ENCODE measurements around the gene ATAD5.
"Not testable (repeated sequence)": the region's sequence is repeated elsewhere in the genome, so short reads cannot be mapped to it uniquely, and the experiment has no call there.

Gene ATAD5

GRCh38 chr17:30917050-30917449, 85.3 kb downstream of the ATAD5 start:
- no peak for DNase-seq

DNA sequence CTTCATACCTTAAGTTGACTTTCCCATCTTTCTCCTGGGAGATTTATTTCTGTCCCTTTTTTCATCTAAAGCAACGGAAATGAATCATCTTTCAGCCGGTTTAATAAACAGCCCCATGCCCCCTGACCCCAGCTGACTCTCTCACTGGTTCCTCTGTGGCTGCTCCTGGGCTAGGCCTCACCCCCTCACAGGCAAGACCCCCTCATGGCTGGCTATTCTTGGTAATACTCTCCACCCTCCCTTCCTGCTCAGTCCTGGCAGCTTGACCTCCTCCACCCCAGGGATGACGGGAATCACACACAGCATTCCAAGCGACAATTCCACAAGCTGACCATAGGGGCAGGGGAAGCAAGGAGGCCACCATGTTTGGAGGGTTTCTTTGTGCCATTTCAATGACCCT, 88.5 kb downstream of the ATAD5 start:
- no peak for DNase-seq

- DNase-seq, result no peak
Measured at GRCh38 chr17:30920683-30921543, 89.1 kb downstream of the ATAD5 start.

GRCh38 chr17:30921544-30922196, 89.9 kb downstream of the ATAD5 start, which contains the start of gene ADAP2:
TSS of gene ADAP2 (plus strand) at chr17:30921945. CDS start at chr17:30922015, 70 bp downstream.
- no peak for DNase-seq

- DNase-seq, result peak; percentile 56
Measured at GRCh38 chr17:30922235-30923030, 90.7 kb downstream of the ATAD5 start.

DNA sequence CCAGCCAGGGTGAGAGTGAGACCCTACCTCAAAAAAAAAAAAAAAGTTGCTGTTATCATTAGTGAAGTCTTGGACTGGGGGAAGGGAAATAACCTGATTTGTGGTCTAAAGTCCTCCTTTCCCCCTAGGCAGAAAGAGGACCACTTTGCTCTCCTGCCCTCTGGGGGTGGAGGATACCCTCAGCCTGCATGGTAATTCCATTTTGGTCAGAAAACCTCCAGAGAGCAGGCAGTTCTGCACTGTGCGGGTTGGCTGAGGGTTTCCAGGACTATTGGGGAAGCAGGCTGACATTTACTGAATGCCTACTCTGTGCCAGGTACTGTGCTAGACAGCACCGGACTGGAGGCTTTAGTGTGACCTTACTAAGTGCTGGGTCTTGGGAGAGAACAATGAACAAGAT, 92.6 kb downstream of the ATAD5 start:
- no peak for DNase-seq

DNA sequence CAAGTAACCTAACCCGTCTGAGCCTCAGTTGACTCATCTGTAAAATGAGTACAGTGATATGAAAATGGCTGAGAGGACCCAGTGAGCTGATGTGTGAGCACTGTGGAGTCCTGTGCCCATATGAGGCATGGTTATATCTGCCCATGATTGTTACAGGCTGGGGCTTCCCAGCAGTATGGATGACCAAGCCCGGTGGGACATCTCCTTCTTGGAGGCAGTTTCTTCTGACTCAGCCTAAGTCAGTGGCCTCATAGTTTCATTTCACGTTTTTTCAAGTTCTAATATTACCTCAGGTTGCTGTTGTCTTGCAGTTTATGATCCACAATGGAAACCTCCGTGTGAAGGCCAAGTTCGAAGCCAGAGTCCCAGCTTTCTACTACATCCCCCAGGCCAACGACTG, 94.8 kb downstream of the ATAD5 start:
- no peak for DNase-seq

DNA sequence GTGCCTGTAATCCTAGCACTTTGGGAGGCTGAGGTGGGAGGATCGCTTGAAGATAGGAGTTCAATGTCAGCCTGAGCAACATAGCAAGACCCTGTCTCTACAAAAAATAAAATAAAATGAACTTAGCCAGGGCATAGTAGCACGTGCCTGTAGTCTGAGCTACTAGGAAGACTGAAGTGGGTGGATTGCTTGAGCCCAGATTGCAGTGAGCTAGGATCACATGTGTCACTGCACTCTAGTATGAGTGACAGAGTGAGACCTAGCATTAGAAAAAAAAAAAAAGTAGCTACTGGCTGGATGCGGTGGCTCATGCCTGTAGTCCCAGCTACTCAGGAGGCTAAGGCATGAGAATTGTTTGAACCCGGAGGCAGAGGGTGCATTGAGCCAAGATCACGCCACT, 96.0 kb downstream of the ATAD5 start:
- no peak for DNase-seq

- no peak for DNase-seq
Measured at GRCh38 chr17:30928584-30928983, 96.8 kb downstream of the ATAD5 start.

DNA sequence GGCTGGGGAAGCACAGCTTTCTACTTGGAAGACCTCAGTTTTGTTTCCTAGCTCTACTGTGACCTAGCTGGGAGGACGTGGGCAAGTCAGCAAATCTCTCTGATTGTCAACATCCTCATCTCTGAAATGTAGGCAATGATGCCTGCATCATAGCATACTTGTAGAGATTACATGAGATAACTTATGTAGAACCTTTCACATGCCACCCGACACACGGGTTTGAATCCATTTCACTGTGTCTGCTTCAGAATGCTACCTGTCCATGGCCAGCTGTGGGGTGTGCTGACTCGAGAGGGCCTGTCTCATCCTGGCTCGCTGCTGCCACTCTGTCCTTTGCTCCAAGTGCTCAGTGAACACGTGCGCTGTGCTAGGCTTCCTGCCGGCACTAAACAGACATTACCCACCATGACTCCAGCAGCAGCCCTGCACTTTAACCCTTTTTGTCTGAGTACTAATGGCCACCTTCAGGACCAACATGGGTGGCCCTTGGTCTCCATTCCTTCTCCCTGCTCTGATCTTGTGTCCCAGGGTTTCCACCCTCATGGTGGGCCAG, 97.4 kb downstream of the ATAD5 start:
- no peak for DNase-seq

DNA sequence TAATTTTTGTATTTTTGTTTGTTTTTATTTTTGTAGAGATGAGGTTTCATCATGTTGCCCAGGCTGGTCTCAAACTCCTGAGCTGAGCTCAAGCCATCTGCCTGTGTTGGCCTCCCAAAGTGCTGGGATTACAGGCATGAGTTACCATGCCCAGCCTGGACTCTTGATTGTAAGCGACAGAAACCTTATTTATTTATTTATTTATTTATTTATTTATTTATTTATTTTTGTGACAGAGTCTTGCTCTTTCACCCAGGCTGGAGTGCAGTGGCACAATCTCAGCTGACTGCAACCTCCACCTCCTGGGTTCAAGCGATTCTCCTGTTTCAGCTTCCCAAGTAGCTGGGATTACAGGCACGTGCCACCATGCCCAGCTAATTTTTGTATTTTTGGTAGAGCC, 98.1 kb downstream of the ATAD5 start:
- DNase-seq, result not testable (repeated sequence)

DNA sequence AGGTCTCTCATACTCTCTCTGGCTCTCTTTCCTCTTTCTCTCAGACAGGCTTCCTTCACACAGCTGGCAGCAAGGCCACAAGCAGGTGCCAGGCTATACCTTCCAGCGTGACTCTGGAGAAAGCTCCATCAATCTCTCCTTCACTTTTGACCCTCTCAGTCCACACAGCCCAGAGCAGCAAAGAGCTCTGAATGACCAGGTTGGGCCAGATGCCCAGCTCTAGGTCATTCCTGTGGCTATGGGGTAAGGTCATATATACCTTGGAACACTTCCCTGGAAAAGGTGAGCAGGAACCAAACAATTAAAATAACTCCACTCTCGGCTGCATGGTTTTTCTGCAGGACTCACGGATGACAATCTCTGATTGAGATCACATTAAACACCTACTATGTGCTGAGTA, 98.7 kb downstream of the ATAD5 start:
- DNase-seq, result no peak

GRCh38 chr17:30931582-30931981, 99.8 kb downstream of the ATAD5 start:
- DNase-seq, result not testable (repeated sequence)

DNA sequence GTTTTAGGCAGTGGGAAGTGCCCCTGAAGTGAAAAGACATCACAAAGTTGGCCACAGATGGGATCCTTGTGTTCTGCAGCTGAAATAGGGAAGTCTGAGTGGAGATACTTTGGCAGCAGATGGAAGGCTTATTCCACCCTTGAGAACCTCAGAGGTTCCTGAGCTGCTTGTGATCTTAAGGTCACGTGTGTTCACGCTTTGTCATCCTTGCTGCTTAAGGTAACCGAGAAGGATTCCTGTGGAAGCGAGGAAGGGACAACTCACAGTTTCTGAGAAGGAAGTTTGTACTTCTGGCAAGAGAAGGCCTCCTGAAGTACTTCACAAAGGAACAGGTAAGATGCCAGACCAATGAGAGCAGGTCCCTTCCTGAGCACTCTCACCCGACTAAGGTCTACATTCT, 102.2 kb downstream of the ATAD5 start:
- no peak for DNase-seq

GRCh38 chr17:30939051-30939689, 107.4 kb downstream of the ATAD5 start:
- no peak for DNase-seq

DNA sequence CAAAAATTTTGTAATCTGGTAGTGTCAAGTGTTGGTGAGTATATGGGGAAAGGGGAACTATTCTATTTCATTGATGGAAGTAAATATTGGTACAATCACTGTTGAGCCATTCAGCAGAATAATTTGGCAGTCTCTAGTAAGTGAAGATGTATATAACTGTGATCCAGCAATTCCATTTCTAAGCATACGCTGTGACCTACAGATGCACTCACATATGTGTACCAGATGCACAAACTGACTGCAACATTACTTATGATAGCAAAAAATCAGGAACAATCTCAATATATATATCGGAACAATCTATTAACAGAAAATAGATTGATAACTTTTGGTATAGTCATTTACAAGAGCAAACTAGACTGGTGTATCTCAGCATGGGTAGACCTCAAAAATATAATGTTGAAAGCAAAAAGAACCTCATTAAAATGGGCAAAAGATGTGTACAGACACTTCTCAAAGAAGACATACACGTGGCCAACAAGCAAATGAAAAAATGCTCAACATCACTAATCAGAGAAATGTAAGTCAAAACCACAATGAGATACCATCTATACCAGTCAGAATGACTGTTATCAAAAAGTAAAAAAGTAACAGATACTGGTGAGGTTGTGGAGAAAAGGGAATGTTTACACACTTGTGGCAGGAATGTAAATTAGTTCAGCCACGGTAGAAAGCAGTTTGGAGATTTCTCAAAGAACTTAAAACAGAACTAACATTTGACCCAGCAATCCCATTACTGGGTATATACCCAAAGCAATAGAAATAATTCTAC, 110.7 kb downstream of the ATAD5 start:
- DNase-seq, result no peak
